DND-41 (cell line): Measurements from ENCODE around the gene OSBPL7.

ENCODE experiments used
- ATAC-seq: fragments of 200-7000 bp; cut with Tn5 transposase; 3 replicates; pipeline ENCODE4 v1.9.1; 2021; ENCODE audit warnings: low read depth; ENCODE audit not compliant: insufficient read depth
- DNase-seq: peaks from one replicate; pipeline ENCODE4 v3.0.0-alpha.2; 2020
- H2AFZ ChIP-seq: 2 replicates; pipeline ENCODE4 v1.6.0; 2012; ENCODE audit warnings: low read depth, low read length
- H3K27ac ChIP-seq: 2 replicates; pipeline ENCODE4 v1.5.1; 2012; ENCODE audit warnings: low read length, inconsistent platforms
- H3K27me3 ChIP-seq: fragments of 200-600 bp; sonication (generic); 2 replicates; pipeline ENCODE4 v1.6.0; 2012; ENCODE audit warnings: low read length, mild to moderate bottlenecking, inconsistent platforms; ENCODE audit not compliant: insufficient read depth, poor library complexity
- H3K36me3 ChIP-seq: 2 replicates; pipeline ENCODE4 v1.5.1; 2012; ENCODE audit warnings: low read length, inconsistent platforms; ENCODE audit not compliant: insufficient read depth
- H3K4me1 ChIP-seq: 2 replicates; pipeline ENCODE4 v1.5.1; 2012; ENCODE audit warnings: mild to moderate bottlenecking, low read length; ENCODE audit not compliant: insufficient read depth
- H3K4me2 ChIP-seq: 2 replicates; pipeline ENCODE4 v1.6.0; 2012; ENCODE audit warnings: mild to moderate bottlenecking, moderate library complexity, low read length, inconsistent platforms; ENCODE audit not compliant: insufficient read depth
- H3K4me3 ChIP-seq, 2 experiments: fragments of 200-600 bp in 1 of 2; shearing (Covaris generic) in 1 of 2; 2 replicates each; pipeline ENCODE4 v1.5.1; 2012 to 2016; ENCODE audit warnings: inconsistent platforms in 2 of 2, low read length in 2 of 2, mild to moderate bottlenecking in 2 of 2, low read depth in 1 of 2, moderate library complexity in 1 of 2
- H3K79me2 ChIP-seq: 2 replicates; pipeline ENCODE4 v1.6.0; 2012; ENCODE audit warnings: low read length, inconsistent platforms; ENCODE audit not compliant: insufficient read depth
- H3K9ac ChIP-seq: 2 replicates; pipeline ENCODE4 v1.6.0; 2012; ENCODE audit warnings: low read depth, mild to moderate bottlenecking, inconsistent platforms, low read length, moderate library complexity
- H3K9me3 ChIP-seq: 2 replicates; pipeline ENCODE4 v1.5.1; 2012; ENCODE audit warnings: low read length, moderate library complexity, mild to moderate bottlenecking, inconsistent platforms; ENCODE audit not compliant: insufficient read depth, severe bottlenecking
- H4K20me1 ChIP-seq: 2 replicates; pipeline ENCODE4 v1.6.0; 2012; ENCODE audit warnings: low read length; ENCODE audit not compliant: insufficient read depth
- CTCF ChIP-seq: IDR thresholded peaks from 2 replicates; pipeline ENCODE4 v1.5.1; 2012; ENCODE audit warnings: borderline replicate concordance, low read length, moderate library complexity, mild to moderate bottlenecking; ENCODE audit not compliant: poor library complexity, severe bottlenecking; ENCODE audit errors: extremely low read depth
- EZH2 ChIP-seq: IDR thresholded peaks from 3 replicates; pipeline ENCODE4 v1.6.1; 2012; ENCODE audit warnings: borderline replicate concordance, low read depth, mild to moderate bottlenecking, moderate library complexity, low read length, inconsistent platforms; ENCODE audit not compliant: severe bottlenecking

OSBPL7 gene

DNA sequence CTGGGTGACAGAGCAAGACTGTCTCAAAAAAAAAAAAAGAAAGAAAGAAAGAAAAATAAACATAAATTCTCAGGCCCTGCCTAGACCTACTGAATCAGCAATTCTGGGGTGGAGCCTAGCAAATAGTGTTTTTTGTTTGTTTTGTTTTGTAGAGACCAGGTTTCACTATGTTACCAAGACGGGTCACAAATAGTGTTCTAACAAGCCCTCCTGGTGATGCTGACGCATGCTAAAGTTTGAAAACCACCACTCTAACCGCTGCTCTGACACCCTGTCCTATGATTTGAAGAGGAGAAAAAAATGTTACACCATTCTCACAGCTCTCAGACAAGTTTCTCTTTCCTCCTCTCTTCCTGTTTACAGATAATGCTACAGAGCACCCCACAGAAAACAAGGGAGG is 8.3 kb upstream of the OSBPL7 start:
- no peak overlapping the region for H3K27ac ChIP-seq

DNA sequence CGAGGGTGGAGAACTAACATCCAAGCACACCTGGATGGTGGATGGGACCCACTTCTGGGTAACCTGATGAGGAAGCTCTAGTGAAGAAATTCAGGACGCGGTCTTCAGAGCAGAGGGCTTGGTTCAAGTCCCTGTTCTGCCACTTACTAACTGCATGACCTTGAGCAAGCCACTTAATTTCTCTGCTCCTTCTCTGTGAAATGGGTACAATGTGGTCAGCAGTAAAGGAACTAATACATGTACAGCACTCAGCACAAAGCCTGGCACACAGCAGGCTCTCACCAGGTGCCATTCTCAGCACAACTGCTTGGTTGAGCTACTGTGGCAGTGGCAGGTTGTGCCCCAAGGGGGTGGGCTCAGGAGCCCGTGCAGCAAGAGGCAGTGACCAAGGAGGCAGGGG is 1.9 kb upstream of the OSBPL7 start:
- Histone ChIP-seq H3K4me3 (no peak overlapping the region), H2AFZ (no peak overlapping the region), H3K4me2 (no peak overlapping the region), H3K36me3 (peaks cover 54% of the 10 kb centered on the region), H3K9ac (no peak overlapping the region), H3K27ac (no peak overlapping the region), H3K79me2 (peaks cover 24% of the 10 kb centered on the region), H3K9me3 (no peaks in the 10 kb centered on the region), H3K4me1 (peaks cover 24% of the 10 kb centered on the region), H4K20me1 (no peaks in the 10 kb centered on the region; the same call in 1 of the 2 replicates), H3K27me3 (no peaks in the 10 kb centered on the region)
- no peak for ATAC-seq
- no peak for DNase-seq
- no peak for TF ChIP-seq EZH2
- no peak for TF ChIP-seq CTCF

More for the DNA sequence above, 8.3 kb upstream of the OSBPL7 start:
- no peak for DNase-seq
- Histone ChIP-seq H3K9me3 (no peaks in the 10 kb centered on the region), H3K79me2 (peaks cover 32% of the 10 kb centered on the region), H3K4me2 (peak overlapping the region; percentile 73), H3K4me1 (peaks cover 30% of the 10 kb centered on the region), H3K9ac (peak overlapping the region; percentile 77), H3K4me3 (peak overlapping the region in 1 of 2 experiments; percentile 93; a peak in 2 of 4 replicates), H3K27me3 (no peaks in the 10 kb centered on the region), H3K36me3 (peaks cover 35% of the 10 kb centered on the region), H2AFZ (no peak overlapping the region), H4K20me1 (peaks cover 6% of the 10 kb centered on the region)
- no peak for ATAC-seq
- TF ChIP-seq EZH2 (no peak), CTCF (no peak)

GRCh38 chr17:47822785-47823184 is 1.2 kb upstream of the OSBPL7 start:
- H4K20me1 ChIP-seq, result no peaks in the 10 kb centered on the region; the same call in 1 of the 2 replicates
- ATAC-seq (no peak), DNase-seq (no peak)
- no peak overlapping the region for H3K4me2 ChIP-seq
- no peak overlapping the region for H3K4me3 ChIP-seq
- no peaks in the 10 kb centered on the region for H3K27me3 ChIP-seq
- no peak overlapping the region for H3K9ac ChIP-seq
- H3K27ac ChIP-seq, result no peak overlapping the region
- no peak overlapping the region for H2AFZ ChIP-seq
- H3K9me3 ChIP-seq, result no peaks in the 10 kb centered on the region
- TF ChIP-seq EZH2 (no peak), CTCF (no peak)
- H3K36me3 ChIP-seq, result peaks cover 54% of the 10 kb centered on the region
- peaks cover 24% of the 10 kb centered on the region for H3K4me1 ChIP-seq
- peaks cover 19% of the 10 kb centered on the region for H3K79me2 ChIP-seq

DNA sequence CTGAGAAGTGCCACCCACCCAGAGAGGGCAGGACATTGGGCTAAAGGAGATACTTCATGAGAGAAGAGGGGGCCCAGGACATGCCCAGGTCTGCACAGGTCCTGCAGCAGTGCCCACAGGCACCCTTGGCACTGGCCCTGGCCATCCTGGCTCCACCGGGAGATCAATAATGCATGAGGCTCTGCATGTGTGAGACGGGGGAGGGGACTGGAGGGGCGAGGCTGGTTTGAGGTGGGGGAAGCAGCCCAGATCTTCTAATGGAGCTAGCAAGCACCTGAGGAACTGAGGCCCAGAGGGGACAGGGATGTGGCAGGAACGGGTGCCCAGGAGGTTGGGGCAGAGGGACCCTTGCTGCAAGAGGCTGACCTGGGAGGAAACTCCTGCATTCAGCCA is 567 bp downstream of the OSBPL7 start:
- DNase-seq, result peak; percentile 15
- no peak for ATAC-seq
- no peak for TF ChIP-seq CTCF
- TF ChIP-seq EZH2, result no peak
- Histone ChIP-seq H3K4me3 (peak overlapping the region; percentile 85 to 88; a peak in 3 of 4 replicates), H3K9me3 (no peaks in the 10 kb centered on the region), H3K9ac (peak overlapping the region; percentile 79), H3K4me1 (peaks cover 24% of the 10 kb centered on the region), H4K20me1 (no peaks in the 10 kb centered on the region; the same call in 1 of the 2 replicates), H3K79me2 (peaks cover 19% of the 10 kb centered on the region), H3K27ac (peak overlapping the region; percentile 78), H3K27me3 (no peaks in the 10 kb centered on the region), H3K4me2 (peak overlapping the region; percentile 99), H3K36me3 (peaks cover 53% of the 10 kb centered on the region), H2AFZ (peak overlapping the region; percentile 84)
